ENCODE data around the gene BYSL.

The BYSL gene

DNA sequence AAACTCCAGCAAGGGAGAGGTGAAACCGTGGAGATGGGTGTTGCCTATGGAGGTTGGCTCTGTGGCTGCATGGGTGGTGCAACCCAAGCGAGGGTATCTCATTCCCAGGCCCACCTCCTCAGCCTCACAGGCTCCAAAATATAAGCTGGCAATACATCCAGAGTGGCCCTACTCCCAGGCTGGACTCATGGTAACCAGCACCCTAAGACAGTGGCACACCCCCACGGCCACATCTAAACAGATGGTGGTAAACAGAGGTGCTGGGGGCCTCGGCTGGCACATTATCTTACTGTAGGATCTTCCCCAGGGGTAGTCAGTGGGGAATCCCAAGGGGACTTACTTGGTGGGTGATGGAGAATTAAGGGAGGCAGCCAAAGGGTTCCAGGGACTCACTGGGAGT lies 54.0 kb downstream of the BYSL start:
- Histone ChIP-seq H3K4me3 (no peak overlapping the region), H3K27ac (no peak overlapping the region)
- no peak for TF ChIP-seq CTCF (IDR thresholded peaks at IDR 0.05)
- DNase-seq (ENCODE audit: low spot score): no peak

DNA sequence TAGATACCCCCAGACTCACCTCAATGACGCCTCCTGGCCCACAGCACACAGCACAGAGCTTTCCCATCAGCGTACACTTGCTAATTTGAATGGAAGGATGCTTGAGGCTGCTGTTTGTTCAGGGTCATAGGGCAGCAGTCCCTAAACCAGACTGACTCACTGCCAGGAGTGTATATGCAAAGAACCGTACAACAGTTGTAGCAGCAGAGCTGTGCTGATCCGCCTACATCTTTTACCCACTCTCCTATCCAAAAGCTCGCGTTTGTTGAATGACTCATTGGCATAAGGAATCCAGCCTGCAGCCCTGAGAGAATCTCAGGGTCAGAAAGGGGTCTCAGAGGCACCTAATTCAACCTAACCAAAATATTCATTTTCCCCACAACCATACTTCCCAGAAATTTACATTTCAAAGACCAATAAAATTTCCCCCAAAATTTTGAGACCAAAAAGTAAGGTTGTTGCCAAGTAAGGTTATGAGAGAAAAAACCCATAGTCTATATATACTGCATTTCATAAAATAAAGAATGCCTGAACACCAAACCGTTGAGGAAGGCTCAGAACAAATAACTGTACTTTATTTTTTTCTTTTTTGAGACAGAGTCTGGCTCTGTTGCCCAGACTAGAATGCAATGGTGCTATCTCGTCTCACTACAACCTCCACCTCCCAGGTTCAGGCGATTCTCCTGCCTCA lies 55.6 kb downstream of the BYSL start:
- no peak for DNase-seq (ENCODE audit: low spot score)
- Histone ChIP-seq H3K4me3 (no peak overlapping the region), H3K27ac (no peak overlapping the region)
- TF ChIP-seq CTCF (IDR thresholded peaks at IDR 0.05): no peak
